Measurements from ENCODE around the gene PTCD1.
A peak's percentile ranks its signal among the peaks of the same experiment; 100 is the strongest.
"Not testable (repeated sequence)": the region's sequence is repeated elsewhere in the genome, so short reads cannot be mapped to it uniquely, and the experiment has no call there.

PTCD1 gene

DNA sequence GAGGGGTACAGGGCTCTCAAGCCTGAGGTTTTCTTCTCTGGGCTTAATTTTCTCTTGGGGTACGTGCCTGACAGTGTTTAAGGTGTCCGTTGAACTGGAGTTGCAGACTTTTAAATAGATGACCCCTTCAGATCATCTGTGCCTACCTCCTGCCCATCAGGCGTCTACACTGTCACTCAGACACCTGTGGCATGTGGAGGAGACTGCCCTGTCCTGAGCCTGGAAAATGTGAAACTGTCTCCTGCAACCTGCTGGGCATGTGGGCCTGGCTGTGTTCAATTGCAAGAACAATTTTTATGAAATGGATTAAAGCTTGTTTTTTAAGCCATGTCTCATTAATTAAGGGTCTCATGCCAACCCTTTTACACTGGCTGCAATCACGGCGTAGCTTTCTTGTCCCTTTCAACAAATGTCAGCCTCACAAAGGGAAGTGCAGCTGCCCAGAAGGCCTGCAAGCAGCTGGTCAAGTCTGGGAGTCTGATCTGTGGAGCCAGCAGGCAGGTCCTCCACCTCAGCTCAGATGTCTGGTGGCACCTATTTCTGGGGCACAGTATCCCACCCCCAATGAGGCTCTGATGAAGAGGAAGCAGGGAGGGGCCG lies 18.6 kb upstream of the PTCD1 start:
- Mint-ChIP-seq H3K4me3 (no peak overlapping the region), H3K4me1 (peaks cover 21% of the 10 kb centered on the region), H3K36me3 (ENCODE audit: low read depth) (peaks cover 44% of the 10 kb centered on the region), H3K9me3 (no peaks in the 10 kb centered on the region), H3K27me3 (no peaks in the 10 kb centered on the region), H3K27ac (no peak overlapping the region)
- ATAC-seq = no peak
- no peak for DNase-seq

DNA sequence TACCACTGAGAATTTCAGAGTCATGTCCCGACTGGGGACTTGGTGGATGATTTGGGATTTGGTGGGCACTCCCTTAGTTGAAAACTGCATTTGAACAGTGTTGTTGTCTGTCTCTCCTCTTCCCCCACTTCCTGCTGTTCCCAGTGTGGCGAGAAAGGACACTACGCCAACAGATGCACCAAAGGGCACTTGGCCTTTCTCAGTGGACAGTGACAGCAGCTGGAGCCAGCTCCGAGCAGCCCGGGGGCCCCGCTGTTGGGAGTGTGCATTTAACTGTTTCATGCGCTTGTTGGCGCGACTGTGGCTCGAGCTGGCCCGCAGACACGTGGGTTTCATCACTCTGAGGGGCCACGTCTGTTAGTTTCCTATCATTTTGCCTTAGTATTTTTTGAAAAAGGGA lies 17.7 kb upstream of the PTCD1 start:
- Mint-ChIP-seq H3K27ac (no peak overlapping the region), H3K36me3 (ENCODE audit: low read depth) (peaks cover 41% of the 10 kb centered on the region), H3K4me3 (no peak overlapping the region), H3K27me3 (no peaks in the 10 kb centered on the region), H3K4me1 (peaks cover 17% of the 10 kb centered on the region), H3K9me3 (no peaks in the 10 kb centered on the region)
- DNase-seq = no peak
- no peak for ATAC-seq

- ATAC-seq (no peak), DNase-seq (no peak)
- H3K9me3 Mint-ChIP-seq = no peaks in the 10 kb centered on the region
- H3K36me3 Mint-ChIP-seq (ENCODE audit: low read depth) = peaks cover 43% of the 10 kb centered on the region
- peaks cover 15% of the 10 kb centered on the region for H3K4me1 Mint-ChIP-seq
- H3K4me3 Mint-ChIP-seq = no peak overlapping the region
- no peak overlapping the region for H3K27ac Mint-ChIP-seq
- H3K27me3 Mint-ChIP-seq = no peaks in the 10 kb centered on the region
Measured at GRCh38 chr7:99455874-99456273, 17.3 kb upstream of the PTCD1 start.

GRCh38 chr7:99453105-99453504 lies 14.5 kb upstream of the PTCD1 start:
- H3K36me3 Mint-ChIP-seq (ENCODE audit: low read depth) = peaks cover 28% of the 10 kb centered on the region
- peaks cover 2% of the 10 kb centered on the region for H3K4me1 Mint-ChIP-seq

DNA sequence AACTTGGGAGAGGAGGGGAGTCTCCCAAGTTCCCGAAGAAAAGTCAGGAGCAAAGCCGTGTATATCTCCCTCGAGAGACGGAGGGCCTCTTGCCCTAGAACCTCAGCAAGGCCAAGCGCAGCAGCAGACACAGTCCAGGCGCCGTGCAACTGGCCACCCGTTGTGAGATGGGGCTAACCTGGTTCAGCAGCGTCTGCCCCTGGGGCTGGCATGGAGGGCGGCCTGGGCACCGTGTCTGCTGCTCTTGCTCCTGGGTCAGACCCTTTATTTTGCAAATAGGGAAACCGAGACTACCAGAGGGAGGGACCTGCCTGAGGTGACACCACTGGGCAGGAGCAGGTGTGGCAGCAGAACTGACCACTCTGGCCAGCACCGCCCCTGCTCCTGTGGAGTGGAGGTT lies 13.9 kb upstream of the PTCD1 start:
- H3K36me3 Mint-ChIP-seq (ENCODE audit: low read depth) = peaks cover 30% of the 10 kb centered on the region
- no peak overlapping the region for H3K27ac Mint-ChIP-seq
- no peaks in the 10 kb centered on the region for H3K27me3 Mint-ChIP-seq
- DNase-seq = no peak
- no peak overlapping the region for H3K4me3 Mint-ChIP-seq
- no peaks in the 10 kb centered on the region for H3K9me3 Mint-ChIP-seq
- peaks cover 2% of the 10 kb centered on the region for H3K4me1 Mint-ChIP-seq
- no peak for ATAC-seq

More at GRCh38 chr7:99453105-99453504, 14.5 kb upstream of the PTCD1 start:
- Mint-ChIP-seq H3K27ac (no peak overlapping the region), H3K4me3 (no peak overlapping the region), H3K27me3 (no peaks in the 10 kb centered on the region), H3K9me3 (no peaks in the 10 kb centered on the region)
- DNase-seq (no peak), ATAC-seq (no peak)

- H3K4me3 Mint-ChIP-seq = no peak overlapping the region
- peaks cover 2% of the 10 kb centered on the region for H3K4me1 Mint-ChIP-seq
- DNase-seq (no peak), ATAC-seq (no peak)
- H3K9me3 Mint-ChIP-seq = no peaks in the 10 kb centered on the region
- H3K27me3 Mint-ChIP-seq = no peaks in the 10 kb centered on the region
- H3K27ac Mint-ChIP-seq = no peak overlapping the region
- H3K36me3 Mint-ChIP-seq (ENCODE audit: low read depth) = peaks cover 30% of the 10 kb centered on the region
Measured at GRCh38 chr7:99451936-99452335, 13.3 kb upstream of the PTCD1 start.

- H3K4me1 Mint-ChIP-seq = peaks cover 2% of the 10 kb centered on the region
- ATAC-seq (no peak), DNase-seq (no peak)
- H3K9me3 Mint-ChIP-seq = no peaks in the 10 kb centered on the region
- no peak overlapping the region for H3K4me3 Mint-ChIP-seq
- no peaks in the 10 kb centered on the region for H3K27me3 Mint-ChIP-seq
- peaks cover 40% of the 10 kb centered on the region for H3K36me3 Mint-ChIP-seq (ENCODE audit: low read depth)
- H3K27ac Mint-ChIP-seq = peak overlapping the region; percentile 15
Measured at GRCh38 chr7:99449326-99449725, 10.7 kb upstream of the PTCD1 start.

GRCh38 chr7:99448855-99449254 lies 10.3 kb upstream of the PTCD1 start:
- DNase-seq (no peak), ATAC-seq (no peak)
- H3K9me3 Mint-ChIP-seq = no peaks in the 10 kb centered on the region
- peaks cover 40% of the 10 kb centered on the region for H3K36me3 Mint-ChIP-seq (ENCODE audit: low read depth)
- H3K4me3 Mint-ChIP-seq = no peak overlapping the region
- H3K4me1 Mint-ChIP-seq = peaks cover 2% of the 10 kb centered on the region
- no peaks in the 10 kb centered on the region for H3K27me3 Mint-ChIP-seq
- no peak overlapping the region for H3K27ac Mint-ChIP-seq

- peaks cover 4% of the 10 kb centered on the region for H3K4me1 Mint-ChIP-seq
- no peak overlapping the region for H3K4me3 Mint-ChIP-seq
- ATAC-seq (no peak), DNase-seq (no peak)
- peaks cover 41% of the 10 kb centered on the region for H3K36me3 Mint-ChIP-seq (ENCODE audit: low read depth)
- no peak overlapping the region for H3K27ac Mint-ChIP-seq
- no peaks in the 10 kb centered on the region for H3K9me3 Mint-ChIP-seq
- H3K27me3 Mint-ChIP-seq = no peaks in the 10 kb centered on the region
Measured at GRCh38 chr7:99447943-99448342, 9.3 kb upstream of the PTCD1 start.

- Mint-ChIP-seq H3K27me3 (no peaks in the 10 kb centered on the region), H3K36me3 (ENCODE audit: low read depth) (peaks cover 46% of the 10 kb centered on the region), H3K4me3 (no peak overlapping the region), H3K9me3 (no peaks in the 10 kb centered on the region), H3K27ac (no peak overlapping the region), H3K4me1 (peaks cover 9% of the 10 kb centered on the region)
- DNase-seq (no peak), ATAC-seq (no peak)
Measured at GRCh38 chr7:99446096-99446495, 7.5 kb upstream of the PTCD1 start.

DNA sequence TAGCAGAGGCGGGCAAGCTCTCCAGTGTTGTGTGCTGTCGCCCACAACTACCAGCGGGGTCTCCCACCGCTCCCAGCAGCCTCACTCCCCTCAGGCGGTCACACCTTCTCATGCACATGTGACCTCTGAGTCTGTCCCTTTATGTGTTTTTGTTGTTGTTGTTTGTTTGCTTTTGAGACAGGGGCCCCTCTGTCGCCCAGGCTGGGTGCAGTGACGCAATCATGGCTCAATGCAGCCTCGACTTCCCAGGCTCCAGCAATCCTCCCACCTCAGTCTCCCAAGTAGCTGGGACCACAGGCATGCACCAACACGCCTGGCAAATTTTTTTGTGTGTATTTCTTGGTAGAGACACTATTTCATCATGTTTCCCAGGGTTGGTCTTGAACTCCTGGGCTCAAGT lies 1.6 kb upstream of the PTCD1 start:
- no peaks in the 10 kb centered on the region for H3K9me3 Mint-ChIP-seq
- peaks cover 28% of the 10 kb centered on the region for H3K36me3 Mint-ChIP-seq (ENCODE audit: low read depth)
- H3K27ac Mint-ChIP-seq = no peak overlapping the region
- H3K27me3 Mint-ChIP-seq = no peaks in the 10 kb centered on the region
- ATAC-seq = no peak
- H3K4me3 Mint-ChIP-seq = peak overlapping the region; percentile 97
- H3K4me1 Mint-ChIP-seq = peaks cover 32% of the 10 kb centered on the region
- DNase-seq = no peak

DNA sequence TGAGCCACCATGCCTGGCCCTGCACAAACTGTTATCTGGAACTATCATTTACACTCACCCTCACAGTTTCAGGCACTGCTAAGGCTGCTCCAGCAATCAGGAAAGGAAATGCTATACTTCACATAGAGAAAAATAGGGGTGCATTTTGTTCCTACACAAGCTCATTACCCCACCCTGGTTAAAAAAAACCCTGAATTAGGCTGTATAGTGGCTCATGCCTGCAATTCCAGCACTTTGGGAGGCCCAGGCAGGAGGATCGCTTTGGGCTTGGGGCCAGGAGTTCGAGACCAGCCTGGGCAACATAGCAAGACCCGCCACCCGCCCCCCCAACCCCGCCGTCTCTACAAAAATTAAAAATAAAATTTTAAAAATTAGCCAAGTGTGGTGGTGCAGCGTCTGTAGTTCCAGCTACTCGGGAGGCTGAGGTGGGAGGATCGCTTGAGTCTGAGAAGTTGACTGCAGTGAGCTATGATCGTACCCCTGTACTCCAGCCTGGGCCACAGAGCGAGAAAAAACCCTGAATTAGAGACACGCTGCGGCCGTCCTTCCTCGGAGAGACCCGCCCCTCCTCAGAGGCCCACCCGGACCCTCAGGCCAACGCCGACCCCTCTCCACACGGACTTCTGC lies 539 bp downstream of the PTCD1 start:
- DNase-seq (no peak), ATAC-seq (no peak)
- H3K4me1 Mint-ChIP-seq = peaks cover 29% of the 10 kb centered on the region
- H3K4me3 Mint-ChIP-seq = peak overlapping the region; percentile 97
- H3K36me3 Mint-ChIP-seq (ENCODE audit: low read depth) = peaks cover 20% of the 10 kb centered on the region
- no peaks in the 10 kb centered on the region for H3K9me3 Mint-ChIP-seq
- no peaks in the 10 kb centered on the region for H3K27me3 Mint-ChIP-seq
- peak overlapping the region; percentile 97 for H3K27ac Mint-ChIP-seq

GRCh38 chr7:99433158-99433557 lies 5.4 kb downstream of the PTCD1 start:
- Mint-ChIP-seq H3K9me3 (no peaks in the 10 kb centered on the region), H3K4me3 (no peak overlapping the region), H3K27me3 (no peaks in the 10 kb centered on the region), H3K4me1 (peaks cover 7% of the 10 kb centered on the region), H3K27ac (no peak overlapping the region), H3K36me3 (ENCODE audit: low read depth) (peaks cover 19% of the 10 kb centered on the region)
- DNase-seq = no peak
- ATAC-seq = no peak

GRCh38 chr7:99431756-99432540 lies 6.7 kb downstream of the PTCD1 start:
- H3K4me3 Mint-ChIP-seq, ATAC-seq, H3K4me1 Mint-ChIP-seq, DNase-seq, H3K27ac Mint-ChIP-seq, H3K9me3 Mint-ChIP-seq, H3K27me3 Mint-ChIP-seq: not testable (repeated sequence)
- H3K36me3 Mint-ChIP-seq (ENCODE audit: low read depth) = peaks cover 23% of the 10 kb centered on the region

DNA sequence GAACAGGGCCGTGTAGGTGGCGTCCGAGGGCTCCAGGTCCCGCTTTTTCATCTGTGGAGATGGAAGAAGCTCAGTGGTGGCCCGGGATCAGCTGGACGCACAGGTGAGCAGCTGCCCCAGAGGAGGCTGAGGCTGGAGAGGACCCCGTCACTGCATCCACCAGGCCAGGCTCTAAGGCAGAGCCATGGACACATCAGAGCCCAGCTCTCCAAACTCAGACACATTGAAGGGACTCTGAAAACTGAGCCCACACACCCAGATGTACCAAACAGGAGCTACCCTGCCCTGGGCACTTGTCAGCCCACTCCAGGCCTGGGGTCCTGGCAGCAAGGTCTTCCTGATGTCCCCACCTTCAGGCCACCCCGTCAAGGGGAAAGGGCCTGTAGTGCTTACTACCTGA lies 8.8 kb downstream of the PTCD1 start:
- Mint-ChIP-seq H3K4me1 (no peaks in the 10 kb centered on the region), H3K4me3 (no peak overlapping the region), H3K27ac (no peak overlapping the region), H3K9me3 (no peaks in the 10 kb centered on the region), H3K27me3 (no peaks in the 10 kb centered on the region), H3K36me3 (ENCODE audit: low read depth) (peaks cover 24% of the 10 kb centered on the region)
- ATAC-seq = no peak
- DNase-seq = no peak

Data from activated naive CD8-positive, alpha-beta T cell treated with anti-CD3 and anti-CD28 coated beads, Interleukin-2, amount 50 U/mL, for 24 hours (primary cell).